Chondrocyte (in vitro differentiated cells): ENCODE results near the gene TSPAN3. TPM values are rescaled to one million over a fixed set of nuclear protein-coding genes. Genes with fewer than 3 reads are reported as not detected.
A peak's percentile ranks its signal among the peaks of the same experiment; 100 is the strongest.

Experiments used
- DNase-seq: peaks from one replicate; pipeline ENCODE4 v3.0.0; 2021; ENCODE audit warnings: mixed read lengths, low spot score
- H3K27ac Mint-ChIP-seq: one replicate; pipeline ENCODE4 v1.8.0; 2021; ENCODE audit warnings: mild to moderate bottlenecking, moderate library complexity, mixed read lengths; ENCODE audit not compliant: unreplicated experiment
- H3K27me3 Mint-ChIP-seq: 2 replicates; pipeline ENCODE4 v1.8.0; 2021; ENCODE audit warnings: low read depth, mixed read lengths
- H3K36me3 Mint-ChIP-seq: 2 replicates; pipeline ENCODE4 v1.8.0; 2021; ENCODE audit warnings: low read depth, mixed read lengths
- H3K4me1 Mint-ChIP-seq: 2 replicates; pipeline ENCODE4 v1.8.0; 2021; ENCODE audit warnings: low read depth, mild to moderate bottlenecking, mixed read lengths
- H3K4me3 Mint-ChIP-seq: one replicate; pipeline ENCODE4 v1.8.0; 2021; ENCODE audit warnings: mild to moderate bottlenecking, moderate library complexity, mixed read lengths; ENCODE audit not compliant: unreplicated experiment
- H3K9me3 Mint-ChIP-seq: 2 replicates; pipeline ENCODE4 v1.8.0; 2021; ENCODE audit warnings: low read depth, mixed read lengths
- CTCF ChIP-seq: fragments of 200-600 bp; sonication (generic); IDR thresholded peaks from 2 replicates; pipeline ENCODE4 v1.5.0; 2021; ENCODE audit warnings: antibody characterized with exemption, mild to moderate bottlenecking, moderate library complexity
- total RNA-seq: library from RNA; stranded (reverse); gene quantifications from 3 replicates; pipeline ENCODE4 v1.2.1, GENCODE V29; 2021

Gene TSPAN3
- total RNA-seq, 1 donor from 2014 or later = 250 TPM

GRCh38 chr15:76996526-76997401, 74.1 kb downstream of the TSPAN3 start:
- no peaks in the 10 kb centered on the region for H3K36me3 Mint-ChIP-seq
- peak; percentile 75 for DNase-seq
- no peak overlapping the region for H3K27ac Mint-ChIP-seq
- no peaks in the 10 kb centered on the region for H3K9me3 Mint-ChIP-seq
- no peak overlapping the region for H3K4me3 Mint-ChIP-seq
- no peak for TF ChIP-seq CTCF
- H3K4me1 Mint-ChIP-seq = no peaks in the 10 kb centered on the region
- no peaks in the 10 kb centered on the region for H3K27me3 Mint-ChIP-seq

- no peak for TF ChIP-seq CTCF
- no peaks in the 10 kb centered on the region for H3K27me3 Mint-ChIP-seq
- H3K4me1 Mint-ChIP-seq = no peaks in the 10 kb centered on the region
- no peak overlapping the region for H3K4me3 Mint-ChIP-seq
- H3K9me3 Mint-ChIP-seq = no peaks in the 10 kb centered on the region
- DNase-seq = peak; percentile 59
- no peaks in the 10 kb centered on the region for H3K36me3 Mint-ChIP-seq
- no peak overlapping the region for H3K27ac Mint-ChIP-seq
Measured at GRCh38 chr15:76996076-76996525, 74.8 kb downstream of the TSPAN3 start.

- peak; percentile 76 for DNase-seq
- H3K27me3 Mint-ChIP-seq = no peaks in the 10 kb centered on the region
- no peaks in the 10 kb centered on the region for H3K36me3 Mint-ChIP-seq
- H3K27ac Mint-ChIP-seq = no peak within 1 kb of the TSS
- H3K9me3 Mint-ChIP-seq = no peaks in the 10 kb centered on the region
- no peaks in the 10 kb centered on the region for H3K4me1 Mint-ChIP-seq
- TF ChIP-seq CTCF = no peak
- H3K4me3 Mint-ChIP-seq = no peak within 1 kb of the TSS
Measured at GRCh38 chr15:76994971-76995945, 75.7 kb downstream of the TSPAN3 start, which contains the start of gene PSTPIP1. Gene PSTPIP1 (plus strand): TSS chr15:76995126. CDS start chr15:76995574, 448 bp downstream.

- H3K4me1 Mint-ChIP-seq = no peaks in the 10 kb centered on the region
- no peak for TF ChIP-seq CTCF
- no peak for DNase-seq
- no peaks in the 10 kb centered on the region for H3K27me3 Mint-ChIP-seq
- no peaks in the 10 kb centered on the region for H3K36me3 Mint-ChIP-seq
- no peaks in the 10 kb centered on the region for H3K9me3 Mint-ChIP-seq
- H3K27ac Mint-ChIP-seq = no peak overlapping the region
- no peak overlapping the region for H3K4me3 Mint-ChIP-seq
Measured at GRCh38 chr15:76994496-76994895, 76.4 kb downstream of the TSPAN3 start.

- DNase-seq = peak; percentile 74
- no peak for TF ChIP-seq CTCF
- no peaks in the 10 kb centered on the region for H3K27me3 Mint-ChIP-seq
- no peaks in the 10 kb centered on the region for H3K9me3 Mint-ChIP-seq
- H3K36me3 Mint-ChIP-seq = no peaks in the 10 kb centered on the region
- H3K4me1 Mint-ChIP-seq = no peaks in the 10 kb centered on the region
- H3K27ac Mint-ChIP-seq = no peak overlapping the region
- no peak overlapping the region for H3K4me3 Mint-ChIP-seq
Measured at GRCh38 chr15:76994001-76994400, 76.9 kb downstream of the TSPAN3 start.
